ENCODE measurements around the gene ABHD1.
"Not testable (repeated sequence)": the region's sequence is repeated elsewhere in the genome, so short reads cannot be mapped to it uniquely, and the experiment has no call there.

ABHD1 gene

DNA sequence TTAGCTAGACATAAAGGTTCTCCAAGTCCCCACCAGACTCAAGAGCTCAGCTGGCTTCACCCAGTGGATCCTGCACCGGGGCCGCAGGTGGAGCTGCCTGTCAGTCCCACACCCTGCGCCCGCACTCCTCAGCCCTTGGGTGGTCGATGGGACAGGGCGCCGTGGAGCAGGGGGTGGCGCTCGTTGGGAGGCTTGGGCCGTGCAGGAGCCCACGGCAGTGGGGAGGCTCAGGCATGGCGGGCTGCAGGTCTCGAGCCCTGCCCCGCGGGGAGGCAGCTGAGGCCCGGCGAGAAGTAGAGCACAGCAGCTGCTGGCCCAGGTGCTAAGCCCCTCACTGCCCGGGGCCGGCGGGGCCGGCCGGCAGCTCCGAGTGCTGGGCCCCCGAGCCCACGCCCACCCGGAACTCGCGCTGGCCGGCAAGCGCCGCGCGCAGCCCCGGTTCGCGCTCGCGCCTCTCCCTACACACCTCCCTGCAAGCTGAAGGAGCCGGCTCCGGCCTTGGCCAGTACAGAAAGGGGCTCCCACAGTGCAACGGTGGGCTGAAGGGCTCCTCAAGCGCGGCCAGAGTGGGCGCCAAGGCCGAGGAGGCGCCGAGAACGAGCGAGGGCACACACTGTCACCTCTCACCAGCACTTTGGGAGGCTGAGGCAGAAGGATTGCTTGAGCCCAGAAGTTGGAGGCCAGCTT is 12.1 kb upstream of the ABHD1 start:
- not testable (repeated sequence) for DNase-seq

GRCh38 chr2:27115519-27115918 is 8.1 kb upstream of the ABHD1 start:
- DNase-seq: no peak

GRCh38 chr2:27117995-27118524 is 5.6 kb upstream of the ABHD1 start:
- no peak for DNase-seq

DNA sequence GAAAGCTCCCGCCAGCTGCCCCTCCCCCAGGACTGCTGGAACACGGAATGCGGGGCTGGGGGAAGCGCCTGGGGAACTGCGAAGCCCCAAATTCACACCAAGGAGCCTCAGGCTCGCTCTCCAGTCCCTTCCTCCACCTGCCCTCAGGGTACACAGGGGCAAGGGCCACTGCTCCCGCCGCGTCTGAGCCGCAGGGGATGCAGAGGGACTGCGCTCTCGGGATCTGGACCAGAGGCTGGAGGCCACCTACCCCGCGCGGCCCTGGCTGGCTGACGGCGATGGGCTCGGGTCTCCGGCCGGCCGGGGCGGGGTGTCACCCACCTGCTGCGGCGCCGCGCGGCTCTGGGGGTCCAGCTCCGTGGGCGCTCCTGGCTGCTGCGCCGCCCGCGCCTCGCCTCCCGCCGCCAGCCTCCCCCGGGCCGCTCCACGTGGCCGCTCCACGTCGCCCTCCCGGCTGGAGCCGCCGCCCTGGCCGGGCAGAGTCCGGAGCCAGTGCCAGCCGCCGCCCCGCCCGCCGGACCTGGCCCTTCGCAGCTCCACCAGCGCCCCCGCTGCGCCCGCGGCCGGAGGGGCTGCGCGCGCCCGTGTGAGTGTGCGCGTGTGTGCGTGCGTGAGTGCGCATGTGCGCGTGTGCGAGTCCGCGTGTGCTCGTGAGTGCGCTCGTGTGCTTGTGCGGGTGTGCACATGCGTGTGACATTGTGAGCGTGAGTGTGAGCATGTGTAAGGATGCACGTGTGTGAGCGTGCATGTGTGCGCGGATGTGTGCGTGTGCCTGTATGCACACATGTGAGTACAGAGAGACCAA is 4.9 kb upstream of the ABHD1 start, which contains the start of gene CGREF1:
TSS of gene CGREF1 (minus strand) at position 604 of the 805 bp plus-strand sequence. CDS start 14,762 bp downstream, outside the sequence.
- DNase-seq: peak; percentile 58

- not testable (repeated sequence) for DNase-seq
These were observed 4.3 kb upstream of the ABHD1 start for GRCh38 chr2:27119330-27119670.

DNA sequence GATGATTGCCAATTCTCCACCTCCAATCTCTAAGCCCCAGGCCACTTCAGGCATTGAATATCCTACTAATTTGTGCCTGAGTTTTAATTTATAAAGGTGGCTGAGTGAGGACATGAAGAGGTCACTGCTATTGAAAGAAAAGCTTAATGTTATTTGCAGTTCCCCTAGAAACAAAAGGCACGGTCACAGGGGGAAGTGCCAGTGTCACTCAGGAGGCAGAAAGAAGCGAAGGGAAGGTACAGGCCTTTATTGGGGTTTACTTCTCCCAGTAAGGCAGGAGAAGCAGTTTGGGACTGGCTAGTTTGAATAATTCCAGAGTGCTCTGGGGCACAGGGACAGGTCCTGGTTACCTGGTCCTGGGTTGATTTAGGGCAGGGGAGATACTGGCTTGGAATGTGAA is 1.7 kb upstream of the ABHD1 start:
- DNase-seq: no peak

DNA sequence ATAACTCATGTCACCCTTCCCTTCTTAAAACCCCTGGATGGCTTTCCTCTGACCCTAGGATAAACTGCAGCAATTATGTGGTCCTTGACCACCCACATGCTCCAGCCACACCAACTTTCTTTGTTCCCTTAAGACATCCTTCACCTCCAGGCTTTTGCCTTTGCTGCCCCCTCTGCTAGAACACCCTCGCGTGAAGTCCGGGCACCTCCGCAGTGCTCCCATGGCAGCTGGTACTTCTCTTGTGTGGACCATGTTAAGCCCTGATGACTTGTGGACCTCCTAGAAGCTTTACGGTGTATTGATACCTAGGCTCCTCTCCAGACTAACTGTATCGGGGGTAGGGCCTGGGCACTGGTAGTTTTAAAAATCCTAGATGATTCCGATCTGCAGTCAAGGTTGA is 824 bp upstream of the ABHD1 start:
- no peak for DNase-seq

DNA sequence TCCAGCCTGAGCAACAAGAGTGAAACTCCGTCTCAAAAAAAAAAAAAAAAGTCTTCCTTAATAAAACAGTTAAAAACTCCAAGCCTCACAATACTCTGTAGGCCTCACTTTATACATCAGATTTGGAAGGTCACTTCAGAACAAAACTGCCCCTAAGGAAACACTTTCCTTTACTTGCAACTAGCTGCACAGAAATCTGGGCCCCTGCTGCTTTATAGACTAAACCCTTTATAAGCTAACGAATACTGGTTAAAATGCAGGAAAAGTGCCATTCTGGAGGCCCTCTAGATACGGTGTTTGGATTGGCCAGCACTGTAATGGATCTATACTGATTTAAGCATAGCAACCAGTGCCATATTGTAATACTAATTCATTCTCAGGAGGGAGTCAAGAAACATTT is 1.5 kb downstream of the ABHD1 start:
- DNase-seq: no peak

DNA sequence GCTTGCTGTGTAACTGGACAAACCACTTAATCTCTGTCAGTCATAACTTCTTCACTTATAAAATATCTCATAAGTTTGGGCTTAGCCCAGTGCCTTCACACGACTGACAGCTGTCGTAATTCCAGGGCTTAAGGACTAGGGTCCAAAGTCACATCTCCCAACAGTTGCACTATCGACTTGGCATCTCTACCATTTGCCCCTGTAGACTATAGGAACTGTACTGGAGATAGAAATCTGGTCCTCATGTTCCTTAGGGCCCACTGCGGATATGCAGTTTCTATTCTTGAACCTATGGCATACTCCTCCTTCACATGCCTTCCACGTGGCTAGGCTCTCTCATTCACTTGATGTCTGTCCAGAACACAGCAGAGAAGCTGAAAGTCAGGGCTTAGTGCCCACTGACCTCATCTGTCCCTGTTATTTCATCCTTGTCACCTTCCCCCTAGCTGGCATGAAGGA is 2.7 kb downstream of the ABHD1 start:
- DNase-seq: no peak

DNA sequence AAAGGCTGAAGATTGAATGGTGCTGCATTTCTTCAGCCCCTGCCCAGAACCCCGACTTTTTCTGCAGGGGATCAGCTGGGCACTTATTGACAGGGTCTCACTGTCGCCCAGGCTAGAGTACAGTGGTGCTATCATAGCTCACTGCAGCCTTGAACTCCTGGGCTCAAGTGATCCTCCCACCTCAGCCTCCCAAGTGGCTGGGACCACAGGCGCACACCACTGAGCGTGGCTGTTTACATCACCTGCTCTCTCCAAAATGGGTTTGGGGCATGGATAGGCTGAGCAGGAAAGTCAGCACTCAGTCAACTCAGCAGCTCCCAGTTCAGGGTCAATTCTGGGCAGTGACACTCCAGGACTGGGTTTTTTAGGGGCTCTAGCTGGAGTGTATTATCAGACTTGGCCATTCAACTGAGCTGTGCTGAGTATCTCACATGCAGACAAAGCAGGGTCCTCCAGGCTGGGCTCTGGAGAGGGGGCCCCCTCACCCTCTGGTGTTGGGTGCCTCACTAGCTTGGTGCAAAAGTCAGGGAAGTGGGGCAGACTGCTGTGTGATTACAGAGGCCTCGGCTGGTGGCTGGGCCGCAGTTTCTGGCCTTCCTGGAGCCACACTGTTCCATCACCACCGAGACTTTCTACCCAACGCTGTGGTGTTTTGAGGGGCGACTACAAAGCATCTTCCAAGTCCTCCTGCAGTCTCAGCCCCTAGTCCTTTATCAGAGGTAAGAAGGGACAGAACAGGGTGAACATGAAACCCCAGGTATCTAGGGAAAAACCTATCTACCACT is 4.5 kb downstream of the ABHD1 start:
- DNase-seq: no peak

- peak; percentile 64 for DNase-seq
These were observed 5.3 kb downstream of the ABHD1 start for GRCh38 chr2:27128668-27129571.

DNA sequence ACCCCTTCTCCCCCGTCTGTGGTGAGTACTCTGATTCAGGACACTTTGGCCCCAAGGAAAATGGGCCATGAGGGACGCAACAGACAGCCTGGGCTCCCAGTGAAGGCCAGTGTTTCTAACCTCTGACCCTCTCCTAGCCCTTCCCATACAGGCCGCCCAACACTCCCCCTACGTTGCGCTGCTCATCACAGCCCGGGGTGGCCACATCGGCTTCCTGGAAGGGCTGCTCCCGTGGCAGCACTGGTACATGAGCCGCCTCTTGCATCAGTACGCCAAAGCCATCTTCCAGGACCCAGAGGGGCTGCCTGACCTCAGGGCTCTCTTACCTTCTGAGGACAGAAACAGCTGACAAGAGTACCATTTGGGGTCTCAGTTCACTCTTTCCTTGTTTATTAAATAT is 6.8 kb downstream of the ABHD1 start:
- no peak for DNase-seq

DNA sequence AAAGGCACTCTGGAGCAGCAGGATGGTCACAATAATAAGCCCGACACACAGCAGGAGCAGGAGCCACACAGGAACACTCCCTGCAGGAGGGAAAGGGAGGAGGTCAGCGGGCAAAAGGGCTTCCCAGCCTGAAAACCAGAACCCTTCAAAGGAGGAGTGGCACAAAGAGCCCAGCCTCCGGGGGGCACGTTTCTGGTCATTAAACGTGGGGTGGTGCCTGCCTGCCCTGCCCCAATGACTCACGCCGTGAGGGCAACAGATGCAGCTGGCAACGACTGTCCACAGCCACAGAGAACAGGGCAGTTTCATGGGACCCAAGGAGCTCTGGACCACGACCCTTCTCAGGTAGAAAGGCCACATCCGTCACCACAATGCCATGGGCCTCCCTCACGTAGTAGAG is 7.8 kb downstream of the ABHD1 start:
- DNase-seq: no peak

DNA sequence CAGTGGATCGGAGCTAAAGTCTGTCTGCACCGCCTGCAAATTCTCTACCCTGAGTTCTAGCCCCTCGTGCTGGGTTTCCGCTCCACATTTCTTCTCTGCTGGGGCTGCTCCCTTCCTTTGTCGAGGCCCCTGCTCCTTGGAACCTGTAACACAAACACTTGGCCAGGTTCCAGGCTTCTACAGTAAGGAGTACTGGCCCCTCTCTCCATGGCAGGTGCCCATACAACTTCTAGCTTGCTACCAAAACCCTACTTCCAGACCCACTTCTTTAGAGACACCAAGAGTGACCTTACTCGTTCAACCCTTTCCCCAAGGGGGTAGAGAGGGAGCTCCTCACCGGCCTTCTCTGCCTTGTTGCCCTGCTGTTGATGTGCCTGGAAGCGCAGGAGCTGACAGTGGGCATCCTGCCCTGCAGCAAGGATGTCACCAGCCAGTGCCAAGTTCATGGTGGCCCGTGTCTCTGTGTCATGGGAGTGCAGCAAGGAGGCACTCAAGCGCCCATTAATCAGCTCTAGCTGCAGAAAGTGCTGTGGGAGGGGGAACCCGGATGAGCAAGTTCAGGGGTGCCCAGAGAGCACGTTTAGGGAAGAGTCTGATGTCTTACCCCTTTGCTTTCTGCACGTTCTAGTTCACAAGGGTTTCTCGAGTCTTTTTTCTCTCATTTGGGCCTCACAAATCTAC is 9.7 kb downstream of the ABHD1 start:
- peak; percentile 54 for DNase-seq

GRCh38 chr2:27133905-27134780 is 10.5 kb downstream of the ABHD1 start, which contains the start of gene PREB:
PREB (minus strand) TSS chr2:27134636; CDS start chr2:27134421, 215 bp downstream.
- peak; percentile 98 for DNase-seq

DNA sequence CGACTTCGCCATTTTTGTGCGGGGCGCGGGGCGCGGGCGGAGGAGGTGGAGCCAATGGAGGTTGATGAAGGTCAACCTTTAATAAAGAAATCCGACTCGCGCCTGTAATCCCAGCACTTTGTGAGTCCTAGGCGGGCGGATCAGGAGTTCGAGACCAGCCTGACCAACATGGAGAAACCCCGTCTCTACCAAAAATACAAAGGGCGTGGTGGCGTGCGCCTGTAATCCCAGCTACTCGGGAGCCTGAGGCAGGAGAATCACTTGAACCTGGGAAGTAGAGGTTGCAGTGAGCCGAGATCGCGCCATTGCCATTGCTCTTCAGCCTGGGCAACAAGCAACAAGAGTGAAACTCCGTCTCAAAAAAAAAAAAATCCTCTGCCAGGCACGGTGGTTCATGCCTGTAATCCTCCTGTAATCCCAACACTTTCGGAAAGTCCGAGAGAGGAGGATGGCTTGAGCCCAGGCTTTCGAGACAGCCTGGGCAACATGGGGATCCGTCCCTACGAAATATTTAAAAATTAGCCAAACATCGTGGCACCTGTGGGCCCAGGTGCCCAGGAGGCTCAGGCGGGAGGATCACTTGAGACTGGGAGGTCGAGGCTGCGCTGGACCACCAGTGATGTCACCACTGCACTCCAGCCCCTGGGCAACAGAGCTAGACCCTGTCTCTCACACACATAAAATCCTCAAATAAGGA is 11.3 kb downstream of the ABHD1 start:
- DNase-seq: no peak

- no peak for DNase-seq
These were observed 11.9 kb downstream of the ABHD1 start for GRCh38 chr2:27135478-27135955.

- DNase-seq: no peak
These were observed 13.1 kb downstream of the ABHD1 start for GRCh38 chr2:27136751-27137150.

GRCh38 chr2:27137322-27137935 is 13.8 kb downstream of the ABHD1 start:
- DNase-seq: no peak
